ENCODE measurements around the gene ZBTB16.

Gene ZBTB16

DNA sequence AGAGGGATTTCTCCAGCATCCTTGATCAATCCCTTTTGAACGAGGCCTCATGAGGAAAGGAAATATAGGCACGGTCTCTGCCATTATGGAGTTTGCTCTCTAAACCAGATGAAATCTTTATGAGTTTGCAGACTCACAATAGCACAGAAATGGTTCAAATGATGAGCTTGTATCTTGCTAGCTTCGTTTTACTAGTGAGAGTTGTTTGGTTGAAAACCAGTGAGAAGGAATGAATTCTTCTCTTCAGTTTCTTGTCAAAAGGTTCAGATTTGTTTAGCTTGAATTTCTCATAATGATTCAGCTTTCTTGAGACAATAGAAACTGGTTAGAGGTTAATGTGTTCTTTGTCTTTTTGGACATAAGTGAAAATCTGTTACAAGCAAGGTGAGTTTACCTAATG lies 92.7 kb downstream of the ZBTB16 start:
- H3K9me3 ChIP-seq (ENCODE audit: low read depth, low read length): no peaks in the 10 kb centered on the region
- H3K27ac ChIP-seq: no peak overlapping the region
- no peak for DNase-seq (ENCODE audit: low read depth, low spot score)
- no peaks in the 10 kb centered on the region for H3K36me3 ChIP-seq (ENCODE audit: insufficient read depth, low read length)
- TF ChIP-seq POLR2AphosphoS5 (IDR thresholded peaks at IDR 0.05; ENCODE audit: borderline replicate concordance, low read depth, low read length) (no peak), EZH2 (IDR thresholded peaks at IDR 0.05) (no peak), FOXP2 (optimal IDR thresholded peaks at IDR 0.05; ENCODE audit: control extremely low read depth, extremely low read length, insufficient read depth) (no peak)
- H3K4me3 ChIP-seq: no peak overlapping the region
- H3K9ac ChIP-seq (ENCODE audit: insufficient read length): no peak overlapping the region

DNA sequence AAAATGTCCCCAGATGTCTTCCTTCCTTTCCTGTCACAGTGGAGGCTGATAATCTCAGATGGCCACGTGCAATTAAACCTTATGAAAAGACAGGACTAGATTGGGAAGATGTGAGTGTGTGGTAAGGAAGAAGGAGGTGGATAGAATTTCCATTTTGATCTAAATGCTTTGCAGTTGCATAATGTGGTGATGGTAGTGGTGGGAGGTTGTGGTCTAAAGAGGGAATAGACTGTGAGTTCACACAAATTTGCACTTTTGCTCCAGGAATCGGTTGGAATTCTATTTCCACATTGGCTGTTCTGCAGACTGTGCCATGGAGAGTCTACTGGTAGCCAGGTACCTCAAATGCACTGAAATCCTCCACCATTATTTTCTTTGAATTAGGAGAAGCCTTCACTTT lies 93.3 kb downstream of the ZBTB16 start:
- H3K36me3 ChIP-seq (ENCODE audit: insufficient read depth, low read length): no peaks in the 10 kb centered on the region
- no peak overlapping the region for H3K9ac ChIP-seq (ENCODE audit: insufficient read length)
- no peak overlapping the region for H3K4me3 ChIP-seq
- no peak overlapping the region for H3K27ac ChIP-seq
- no peak for DNase-seq (ENCODE audit: low read depth, low spot score)
- TF ChIP-seq POLR2AphosphoS5 (IDR thresholded peaks at IDR 0.05; ENCODE audit: borderline replicate concordance, low read depth, low read length) (no peak), EZH2 (IDR thresholded peaks at IDR 0.05) (no peak), FOXP2 (optimal IDR thresholded peaks at IDR 0.05; ENCODE audit: control extremely low read depth, extremely low read length, insufficient read depth) (no peak)
- H3K9me3 ChIP-seq (ENCODE audit: low read depth, low read length): no peaks in the 10 kb centered on the region

DNA sequence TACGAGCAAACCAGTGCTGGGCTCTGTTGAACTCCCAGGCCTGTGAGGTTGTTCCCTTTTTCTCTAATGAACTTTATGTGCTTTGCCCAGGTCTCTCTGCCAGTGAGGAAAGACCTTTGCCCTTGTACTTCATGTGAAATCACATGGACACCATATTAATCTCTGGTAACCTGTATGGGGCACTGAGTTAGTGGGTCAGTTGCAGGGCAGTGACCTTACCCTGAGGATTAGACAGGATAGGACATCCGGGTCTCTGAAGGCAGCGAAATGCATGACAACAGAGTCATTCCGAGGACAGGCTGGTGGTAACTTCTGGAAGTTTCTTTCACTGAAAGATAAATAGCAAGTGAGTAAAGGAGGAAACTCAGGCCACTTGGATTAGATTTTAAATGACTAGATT lies 93.7 kb downstream of the ZBTB16 start:
- no peak for DNase-seq (ENCODE audit: low read depth, low spot score)
- no peak overlapping the region for H3K4me3 ChIP-seq
- H3K27ac ChIP-seq: no peak overlapping the region
- no peaks in the 10 kb centered on the region for H3K9me3 ChIP-seq (ENCODE audit: low read depth, low read length)
- H3K9ac ChIP-seq (ENCODE audit: insufficient read length): no peak overlapping the region
- no peak for TF ChIP-seq FOXP2 (optimal IDR thresholded peaks at IDR 0.05; ENCODE audit: control extremely low read depth, extremely low read length, insufficient read depth)
- H3K36me3 ChIP-seq (ENCODE audit: insufficient read depth, low read length): no peaks in the 10 kb centered on the region

DNA sequence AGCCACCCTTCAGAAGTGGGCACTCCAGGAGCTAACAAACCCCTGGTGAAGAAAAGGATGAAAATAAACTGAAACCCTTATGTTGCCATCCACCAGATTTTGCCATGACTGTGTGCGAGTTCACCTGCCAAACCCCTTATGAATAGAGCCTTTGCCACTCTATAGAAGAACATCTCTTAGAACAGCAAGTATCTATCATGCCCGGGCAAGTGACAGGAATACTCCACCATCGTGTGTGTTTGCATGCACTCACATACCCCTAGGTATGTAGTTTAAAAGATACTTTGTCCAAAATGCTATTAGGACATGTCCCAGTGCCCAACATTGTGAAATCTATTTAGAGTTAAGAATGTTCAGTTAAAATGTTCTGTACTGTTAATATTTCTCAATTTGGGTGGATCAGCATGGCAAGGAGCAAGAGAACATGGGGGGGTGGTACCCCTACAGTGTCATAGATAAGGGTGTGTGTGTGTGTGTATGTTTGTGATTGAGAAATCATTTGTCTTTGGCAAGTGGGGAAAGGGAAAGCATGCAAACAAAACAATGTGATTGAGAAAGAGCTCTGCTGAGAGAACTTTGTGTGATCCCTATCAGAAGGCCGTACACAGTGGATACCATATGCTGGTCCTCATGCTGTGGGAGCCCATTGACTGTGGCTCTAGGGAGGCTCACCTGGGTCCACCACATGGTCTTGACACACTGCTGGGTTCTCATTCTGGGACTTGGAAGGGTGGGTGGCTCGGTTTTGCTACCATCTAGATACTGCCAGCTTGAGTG lies 94.9 kb downstream of the ZBTB16 start:
- no peaks in the 10 kb centered on the region for H3K9me3 ChIP-seq (ENCODE audit: low read depth, low read length)
- H3K36me3 ChIP-seq (ENCODE audit: insufficient read depth, low read length): no peaks in the 10 kb centered on the region
- no peak for DNase-seq (ENCODE audit: low read depth, low spot score)
- no peak overlapping the region for H3K9ac ChIP-seq (ENCODE audit: insufficient read length)
- TF ChIP-seq POLR2AphosphoS5 (IDR thresholded peaks at IDR 0.05; ENCODE audit: borderline replicate concordance, low read depth, low read length) (no peak), EZH2 (IDR thresholded peaks at IDR 0.05) (no peak), FOXP2 (optimal IDR thresholded peaks at IDR 0.05; ENCODE audit: control extremely low read depth, extremely low read length, insufficient read depth) (no peak)
- H3K27ac ChIP-seq: no peak overlapping the region
- no peak overlapping the region for H3K4me3 ChIP-seq

- Histone ChIP-seq H3K9ac (ENCODE audit: insufficient read length) (no peak overlapping the region), H3K4me3 (no peak overlapping the region), H3K9me3 (ENCODE audit: low read depth, low read length) (no peaks in the 10 kb centered on the region), H3K36me3 (ENCODE audit: insufficient read depth, low read length) (no peaks in the 10 kb centered on the region), H3K27ac (no peak overlapping the region)
- TF ChIP-seq POLR2AphosphoS5 (IDR thresholded peaks at IDR 0.05; ENCODE audit: borderline replicate concordance, low read depth, low read length): no peak
- TF ChIP-seq EZH2 (IDR thresholded peaks at IDR 0.05): no peak
- no peak for TF ChIP-seq FOXP2 (optimal IDR thresholded peaks at IDR 0.05; ENCODE audit: control extremely low read depth, extremely low read length, insufficient read depth)
- no peak for DNase-seq (ENCODE audit: low read depth, low spot score)
Measured at GRCh38 chr11:114155116-114155515, 95.6 kb downstream of the ZBTB16 start.

- no peak overlapping the region for H3K27ac ChIP-seq
- H3K9me3 ChIP-seq (ENCODE audit: low read depth, low read length): no peaks in the 10 kb centered on the region
- no peak overlapping the region for H3K4me3 ChIP-seq
- no peak for DNase-seq (ENCODE audit: low read depth, low spot score)
- no peaks in the 10 kb centered on the region for H3K36me3 ChIP-seq (ENCODE audit: insufficient read depth, low read length)
- TF ChIP-seq POLR2AphosphoS5 (IDR thresholded peaks at IDR 0.05; ENCODE audit: borderline replicate concordance, low read depth, low read length): no peak
- no peak for TF ChIP-seq FOXP2 (optimal IDR thresholded peaks at IDR 0.05; ENCODE audit: control extremely low read depth, extremely low read length, insufficient read depth)
- no peak for TF ChIP-seq EZH2 (IDR thresholded peaks at IDR 0.05)
- H3K9ac ChIP-seq (ENCODE audit: insufficient read length): no peak overlapping the region
Measured at GRCh38 chr11:114156131-114156581, 96.6 kb downstream of the ZBTB16 start.

DNA sequence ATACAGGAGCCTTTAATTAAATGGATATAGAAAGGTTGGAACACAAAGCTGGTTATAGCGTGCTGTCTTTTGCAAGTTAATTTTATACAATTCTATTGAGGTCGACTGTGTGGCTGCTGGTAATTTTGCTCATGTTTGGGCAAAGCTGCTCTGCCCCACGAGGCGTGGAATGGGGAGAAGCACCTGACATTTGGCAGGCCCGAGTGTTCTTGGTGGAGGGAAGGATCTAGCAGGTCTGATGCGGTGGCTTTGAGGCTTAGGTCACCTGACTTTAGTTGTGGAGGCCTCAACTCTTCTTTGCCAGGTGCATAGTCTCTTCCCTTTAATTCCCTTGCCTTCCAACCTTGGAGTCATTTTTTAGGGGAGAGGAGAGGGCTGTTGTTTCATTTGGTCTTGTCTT lies 97.3 kb downstream of the ZBTB16 start:
- Histone ChIP-seq H3K9ac (ENCODE audit: insufficient read length) (no peak overlapping the region), H3K27ac (no peak overlapping the region), H3K36me3 (ENCODE audit: insufficient read depth, low read length) (no peaks in the 10 kb centered on the region), H3K4me3 (no peak overlapping the region), H3K9me3 (ENCODE audit: low read depth, low read length) (no peaks in the 10 kb centered on the region)
- DNase-seq (ENCODE audit: low read depth, low spot score): no peak
- TF ChIP-seq EZH2 (IDR thresholded peaks at IDR 0.05) (no peak), POLR2AphosphoS5 (IDR thresholded peaks at IDR 0.05; ENCODE audit: borderline replicate concordance, low read depth, low read length) (no peak), FOXP2 (optimal IDR thresholded peaks at IDR 0.05; ENCODE audit: control extremely low read depth, extremely low read length, insufficient read depth) (no peak)

DNA sequence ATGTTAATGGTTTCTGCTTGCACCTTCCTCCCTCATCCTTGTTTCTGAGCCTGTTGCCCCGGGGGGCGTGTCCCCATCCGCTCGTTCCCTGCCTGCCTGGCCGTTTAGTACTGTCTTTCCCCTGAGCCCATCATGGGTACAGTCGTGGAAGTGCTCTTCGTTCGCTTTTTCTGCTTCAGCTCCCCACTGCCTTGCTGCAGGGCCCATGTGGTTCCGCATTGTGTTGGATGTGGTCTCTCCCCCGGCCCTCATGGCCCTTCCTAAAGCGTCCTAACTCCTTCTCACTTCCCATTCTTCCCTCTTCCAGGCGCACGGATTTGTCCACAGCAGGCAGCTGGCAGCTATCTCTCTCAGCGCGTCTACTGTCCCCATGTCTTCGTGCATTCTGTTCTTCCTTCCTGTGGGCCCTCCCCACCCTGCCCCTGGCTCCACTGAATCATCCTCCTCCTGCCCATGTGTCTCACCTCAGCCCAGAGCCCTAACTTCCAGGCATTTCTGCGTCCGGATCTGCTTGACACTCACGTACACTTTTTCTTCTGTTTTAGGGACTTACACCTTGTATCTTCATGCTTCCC lies 98.1 kb downstream of the ZBTB16 start:
- DNase-seq (ENCODE audit: low read depth, low spot score): no peak
- Histone ChIP-seq H3K9ac (ENCODE audit: insufficient read length) (no peak overlapping the region), H3K27ac (no peak overlapping the region), H3K36me3 (ENCODE audit: insufficient read depth, low read length) (no peaks in the 10 kb centered on the region), H3K4me3 (no peak overlapping the region), H3K9me3 (ENCODE audit: low read depth, low read length) (no peaks in the 10 kb centered on the region)
- no peak for TF ChIP-seq FOXP2 (optimal IDR thresholded peaks at IDR 0.05; ENCODE audit: control extremely low read depth, extremely low read length, insufficient read depth)
- TF ChIP-seq EZH2 (IDR thresholded peaks at IDR 0.05): no peak
- TF ChIP-seq POLR2AphosphoS5 (IDR thresholded peaks at IDR 0.05; ENCODE audit: borderline replicate concordance, low read depth, low read length): no peak
